ENCODE results near the gene CD93.

The CD93 gene

GRCh38 chr20:23100720-23101107, 14.6 kb upstream of the CD93 start:
- no peak for DNase-seq (ENCODE audit: low read depth, low spot score)
- no peak overlapping the region for H3K4me3 ChIP-seq (ENCODE audit: low read depth, low read length)
- TF ChIP-seq CTCF (IDR thresholded peaks at IDR 0.05; ENCODE audit: low read depth, low read length), result no peak
- in situ Hi-C loops (cut with HindIII; ENCODE audit: low sequenced_read_pairs), result no loop called here

- no peak overlapping the region for H3K4me3 ChIP-seq (ENCODE audit: low read depth, low read length)
- in situ Hi-C loops (cut with HindIII; ENCODE audit: low sequenced_read_pairs), result no loop called here
- TF ChIP-seq CTCF (IDR thresholded peaks at IDR 0.05; ENCODE audit: low read depth, low read length), result no peak
- DNase-seq (ENCODE audit: low read depth, low spot score), result no peak
These were observed 13.9 kb upstream of the CD93 start for GRCh38 chr20:23099791-23100719.

GRCh38 chr20:23097636-23098580, 11.8 kb upstream of the CD93 start:
- TF ChIP-seq CTCF (IDR thresholded peaks at IDR 0.05; ENCODE audit: low read depth, low read length), result no peak
- DNase-seq (ENCODE audit: low read depth, low spot score), result no peak
- in situ Hi-C loops (cut with HindIII; ENCODE audit: low sequenced_read_pairs), result no loop called here

GRCh38 chr20:23096986-23097520, 10.9 kb upstream of the CD93 start:
- H3K4me3 ChIP-seq (ENCODE audit: low read depth, low read length), result no peak overlapping the region
- TF ChIP-seq CTCF (IDR thresholded peaks at IDR 0.05; ENCODE audit: low read depth, low read length), result no peak
- in situ Hi-C loops (cut with HindIII; ENCODE audit: low sequenced_read_pairs), result no loop called here
- DNase-seq (ENCODE audit: low read depth, low spot score), result no peak

More at GRCh38 chr20:23097636-23098580, 11.8 kb upstream of the CD93 start:
- H3K4me3 ChIP-seq (ENCODE audit: low read depth, low read length), result no peak overlapping the region

GRCh38 chr20:23096097-23096496, 10.0 kb upstream of the CD93 start:
- TF ChIP-seq CTCF (IDR thresholded peaks at IDR 0.05; ENCODE audit: low read depth, low read length), result no peak
- H3K4me3 ChIP-seq (ENCODE audit: low read depth, low read length), result no peak overlapping the region
- DNase-seq (ENCODE audit: low read depth, low spot score), result no peak
- in situ Hi-C loops (cut with HindIII; ENCODE audit: low sequenced_read_pairs), result no loop called here

GRCh38 chr20:23095499-23095898, 9.4 kb upstream of the CD93 start:
- no peak for DNase-seq (ENCODE audit: low read depth, low spot score)
- no peak overlapping the region for H3K4me3 ChIP-seq (ENCODE audit: low read depth, low read length)
- no peak for TF ChIP-seq CTCF (IDR thresholded peaks at IDR 0.05; ENCODE audit: low read depth, low read length)
- in situ Hi-C loops (cut with HindIII; ENCODE audit: low sequenced_read_pairs), result no loop called here

Data from astrocyte of the spinal cord (primary cell).